ENCODE measurements around the gene TOLLIP.

DNA sequence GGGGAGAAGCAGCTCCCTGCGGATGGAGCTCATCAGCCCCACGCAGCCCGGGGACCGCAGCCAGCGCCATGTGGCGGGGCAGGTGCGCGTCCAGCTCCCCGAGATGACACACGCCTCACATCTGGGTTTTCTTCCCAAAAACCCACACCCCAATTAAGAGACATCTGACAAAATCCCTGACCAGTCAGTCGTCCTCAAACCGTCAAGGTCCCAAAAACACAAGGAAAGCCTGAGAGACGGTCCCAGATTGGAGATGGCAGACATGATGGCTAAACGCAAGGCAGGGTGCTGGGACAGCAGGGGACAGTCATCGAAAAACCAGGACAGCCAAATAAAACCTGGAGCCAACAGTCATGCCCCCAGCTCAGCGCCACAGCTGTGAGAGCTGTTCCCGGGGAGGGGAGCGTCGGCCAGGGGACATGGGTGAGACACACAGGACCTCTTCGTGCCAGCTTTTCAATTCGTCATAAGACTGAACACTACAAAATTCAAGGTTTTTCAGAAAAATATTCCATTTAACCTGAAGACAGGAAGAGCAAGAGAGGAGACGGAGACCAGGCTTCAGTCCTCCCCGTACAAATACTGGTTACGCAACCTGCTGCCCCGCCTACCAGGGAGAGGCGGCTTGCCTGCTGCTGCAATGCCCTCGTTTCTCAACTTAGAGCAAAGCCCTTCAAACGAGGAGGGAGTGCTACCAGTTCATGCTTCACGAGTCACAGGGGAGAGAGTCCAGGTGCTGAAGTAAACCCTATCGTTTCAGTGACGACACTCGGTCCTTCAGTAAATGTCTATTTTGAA is 10.5 kb downstream of the TOLLIP start:
- TF ChIP-seq, protein P1, sequence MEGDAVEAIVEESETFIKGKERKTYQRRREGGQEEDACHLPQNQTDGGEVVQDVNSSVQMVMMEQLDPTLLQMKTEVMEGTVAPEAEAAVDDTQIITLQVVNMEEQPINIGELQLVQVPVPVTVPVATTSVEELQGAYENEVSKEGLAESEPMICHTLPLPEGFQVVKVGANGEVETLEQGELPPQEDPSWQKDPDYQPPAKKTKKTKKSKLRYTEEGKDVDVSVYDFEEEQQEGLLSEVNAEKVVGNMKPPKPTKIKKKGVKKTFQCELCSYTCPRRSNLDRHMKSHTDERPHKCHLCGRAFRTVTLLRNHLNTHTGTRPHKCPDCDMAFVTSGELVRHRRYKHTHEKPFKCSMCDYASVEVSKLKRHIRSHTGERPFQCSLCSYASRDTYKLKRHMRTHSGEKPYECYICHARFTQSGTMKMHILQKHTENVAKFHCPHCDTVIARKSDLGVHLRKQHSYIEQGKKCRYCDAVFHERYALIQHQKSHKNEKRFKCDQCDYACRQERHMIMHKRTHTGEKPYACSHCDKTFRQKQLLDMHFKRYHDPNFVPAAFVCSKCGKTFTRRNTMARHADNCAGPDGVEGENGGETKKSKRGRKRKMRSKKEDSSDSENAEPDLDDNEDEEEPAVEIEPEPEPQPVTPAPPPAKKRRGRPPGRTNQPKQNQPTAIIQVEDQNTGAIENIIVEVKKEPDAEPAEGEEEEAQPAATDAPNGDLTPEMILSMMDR (IDR thresholded peaks at IDR 0.05; ENCODE audit: low read depth, low read length, poor library complexity, severe bottlenecking), result no peak
- no peak for TF ChIP-seq EZH2phosphoT487 (IDR thresholded peaks at IDR 0.05; ENCODE audit: borderline replicate concordance, low read length)

Data from DOHH2 (cell line).